Suprapubic skin (tissue), 4 donors: ENCODE results near the gene GAB3. TPM values are rescaled to one million over a fixed set of nuclear protein-coding genes. Genes with fewer than 3 reads are reported as not detected.
A peak's percentile ranks its signal among the peaks of the same experiment; 100 is the strongest.

ENCODE experiments used
- DNase-seq, 2 donors: peaks; one replicate each; pipeline ENCODE4 v3.0.0-alpha.2; 2019; ENCODE audit warnings: low spot score in 2 of 2
- H3K27ac ChIP-seq: fragments of 200-600 bp; sonication (generic); one replicate; pipeline ENCODE4 v1.5.1; 2019
- H3K27me3 ChIP-seq: fragments of 200-600 bp; sonication (generic); one replicate; pipeline ENCODE4 v1.5.1; 2019
- H3K36me3 ChIP-seq: fragments of 200-600 bp; sonication (generic); one replicate; pipeline ENCODE4 v1.5.1; 2019
- H3K4me1 ChIP-seq: fragments of 200-600 bp; sonication (generic); one replicate; pipeline ENCODE4 v1.5.1; 2019
- H3K4me3 ChIP-seq: fragments of 200-600 bp; sonication (generic); one replicate; pipeline ENCODE4 v1.5.1; 2019; ENCODE audit warnings: mild to moderate bottlenecking
- H3K9me3 ChIP-seq: fragments of 200-600 bp; sonication (generic); one replicate; pipeline ENCODE4 v1.5.1; 2019
- CTCF ChIP-seq, 2 donors: fragments of 200-600 bp in 1 of 2; fragments of 450-650 bp in 1 of 2; sonication (generic) in 1 of 2; IDR thresholded peaks; one replicate each; pipeline ENCODE4 v1.5.1; 2016 to 2019; ENCODE audit warnings: antibody characterized with exemption in 2 of 2, mild to moderate bottlenecking in 1 of 2, moderate library complexity in 1 of 2
- EP300 ChIP-seq: sonication (generic); formaldehyde crosslinking; IDR thresholded peaks from one replicate; pipeline ENCODE4 v1.6.1; 2017; ENCODE audit warnings: antibody characterized with exemption
- POLR2A ChIP-seq, 2 donors: fragments of 450-650 bp; IDR thresholded peaks; one replicate each; pipeline ENCODE4 v1.6.1; 2017; ENCODE audit warnings: antibody characterized with exemption in 2 of 2, mild to moderate bottlenecking in 2 of 2, moderate library complexity in 2 of 2
- POLR2AphosphoS5 ChIP-seq, 3 donors: sonication (generic); formaldehyde crosslinking; IDR thresholded peaks; one replicate each; pipeline ENCODE4 v1.6.1; 2017; ENCODE audit warnings: antibody characterized with exemption in 3 of 3
- WGBS: methylation state at CpG from one replicate; pipeline ENCODE4 v1.1.5; 2018; 5-methylcytosine and 5-hydroxymethylcytosine counted together
- total RNA-seq, 4 donors: library from RNA; depleted of rRNA; stranded (reverse); fragments of >200 nt; gene quantifications; one replicate each; pipeline ENCODE4 v1.1.0, GENCODE V29; 2016

GAB3 gene
- total RNA-seq, 4 donors from 2014 or later: 0.65 to 2.7 (median 1.6) TPM

- Histone ChIP-seq H3K27ac (no peak overlapping the region), H3K4me1 (no peaks in the 10 kb centered on the region), H3K36me3 (no peaks in the 10 kb centered on the region), H3K4me3 (no peak overlapping the region), H3K27me3 (no peaks in the 10 kb centered on the region), H3K9me3 (no peaks in the 10 kb centered on the region)
- TF ChIP-seq CTCF (IDR thresholded peaks at IDR 0.05) (no peak), POLR2AphosphoS5 (IDR thresholded peaks at IDR 0.05) (no peak), POLR2A (IDR thresholded peaks at IDR 0.05) (no peak), EP300 (no peak)
- 63% methylated on average over 4 of the region's 4 CpGs for WGBS
- DNase-seq: no peak
Observed at GRCh38 chrX:154720067-154720466, 30.8 kb downstream of the GAB3 start.

- no peak for DNase-seq
- Histone ChIP-seq H3K27ac (no peak overlapping the region), H3K4me1 (no peaks in the 10 kb centered on the region), H3K27me3 (no peaks in the 10 kb centered on the region), H3K36me3 (no peaks in the 10 kb centered on the region), H3K4me3 (no peak overlapping the region), H3K9me3 (no peaks in the 10 kb centered on the region)
- 76% methylated on average over 6 of the region's 6 CpGs for WGBS
- TF ChIP-seq POLR2A (IDR thresholded peaks at IDR 0.05) (no peak), POLR2AphosphoS5 (IDR thresholded peaks at IDR 0.05) (no peak)
Observed at GRCh38 chrX:154719132-154719675, 31.7 kb downstream of the GAB3 start.

GRCh38 chrX:154718616-154719015 lies 32.3 kb downstream of the GAB3 start:
- no peak for DNase-seq
- no peak overlapping the region for H3K27ac ChIP-seq
- H3K4me1 ChIP-seq: no peaks in the 10 kb centered on the region
- no peak overlapping the region for H3K4me3 ChIP-seq
- 60% methylated on average over 1 of the region's 1 CpG for WGBS
- no peak for TF ChIP-seq POLR2A (IDR thresholded peaks at IDR 0.05)
- TF ChIP-seq POLR2AphosphoS5 (IDR thresholded peaks at IDR 0.05): no peak
- TF ChIP-seq EP300: no peak
- TF ChIP-seq CTCF (IDR thresholded peaks at IDR 0.05): no peak
- no peaks in the 10 kb centered on the region for H3K9me3 ChIP-seq
- H3K27me3 ChIP-seq: no peaks in the 10 kb centered on the region
- no peaks in the 10 kb centered on the region for H3K36me3 ChIP-seq

- DNase-seq: no peak
- TF ChIP-seq POLR2A (IDR thresholded peaks at IDR 0.05) (no peak), POLR2AphosphoS5 (IDR thresholded peaks at IDR 0.05) (no peak), EP300 (no peak), CTCF (IDR thresholded peaks at IDR 0.05) (no peak)
- WGBS: 62% methylated on average over 7 of the region's 7 CpGs
- H3K9me3 ChIP-seq: no peaks in the 10 kb centered on the region
- H3K4me1 ChIP-seq: no peaks in the 10 kb centered on the region
- no peaks in the 10 kb centered on the region for H3K27me3 ChIP-seq
- no peaks in the 10 kb centered on the region for H3K36me3 ChIP-seq
- H3K4me3 ChIP-seq: no peak overlapping the region
- H3K27ac ChIP-seq: no peak overlapping the region
Observed at GRCh38 chrX:154717824-154718223, 33.1 kb downstream of the GAB3 start.

- DNase-seq: no peak
- no peak overlapping the region for H3K4me3 ChIP-seq
- no peaks in the 10 kb centered on the region for H3K4me1 ChIP-seq
- H3K9me3 ChIP-seq: no peaks in the 10 kb centered on the region
- no peaks in the 10 kb centered on the region for H3K36me3 ChIP-seq
- TF ChIP-seq EP300 (no peak), POLR2AphosphoS5 (IDR thresholded peaks at IDR 0.05) (no peak), CTCF (IDR thresholded peaks at IDR 0.05) (no peak), POLR2A (IDR thresholded peaks at IDR 0.05) (no peak)
- no peaks in the 10 kb centered on the region for H3K27me3 ChIP-seq
- no peak overlapping the region for H3K27ac ChIP-seq
- WGBS: 80% methylated on average over 5 of the region's 5 CpGs
Observed at GRCh38 chrX:154715825-154716224, 35.1 kb downstream of the GAB3 start.

- H3K27me3 ChIP-seq: no peaks in the 10 kb centered on the region
- TF ChIP-seq EP300 (no peak), CTCF (IDR thresholded peaks at IDR 0.05) (peak; percentile 51 to 63)
- no peak overlapping the region for H3K4me3 ChIP-seq
- no peaks in the 10 kb centered on the region for H3K36me3 ChIP-seq
- H3K4me1 ChIP-seq: no peaks in the 10 kb centered on the region
- 2% methylated on average over 2 of the region's 2 CpGs for WGBS
- DNase-seq: no peak
- no peaks in the 10 kb centered on the region for H3K9me3 ChIP-seq
- no peak overlapping the region for H3K27ac ChIP-seq
Observed at GRCh38 chrX:154714925-154715324, 36.0 kb downstream of the GAB3 start.
